Tibial artery (tissue), 4 donors: ENCODE data around the gene COPA.

Source experiments
- DNase-seq, 2 donors: peaks; one replicate each; pipeline ENCODE4 v3.0.0-alpha.2; 2019
- H3K27ac ChIP-seq, 2 donors: fragments of 200-600 bp; sonication (generic) in 1 of 2; 1 replicate in 1 of 2; 2 replicates in 1 of 2; pipeline ENCODE4 v1.5.1; 2018 to 2019; ENCODE audit warnings: mild to moderate bottlenecking in 1 of 2
- H3K27me3 ChIP-seq, 2 donors: fragments of 200-600 bp; sonication (generic) in 1 of 2; one replicate each; pipeline versions ENCODE4 v1.5.1 to v1.6.0; 2016 to 2019
- H3K36me3 ChIP-seq, 3 donors: fragments of 200-600 bp; sonication (generic) in 2 of 3; one replicate each; pipeline ENCODE4 v1.5.1; 2016 to 2019; ENCODE audit warnings: mild to moderate bottlenecking in 2 of 3
- H3K4me1 ChIP-seq, 4 donors: fragments of 200-600 bp; sonication (generic) in 2 of 4; 1 replicate in 3 of 4; 2 replicates in 1 of 4; pipeline ENCODE4 v1.5.1; 2016 to 2019
- H3K4me3 ChIP-seq, 2 donors: fragments of 200-600 bp; sonication (generic) in 1 of 2; 1 replicate in 1 of 2; 2 replicates in 1 of 2; pipeline ENCODE4 v1.5.1; 2018 to 2019; ENCODE audit warnings: mild to moderate bottlenecking in 2 of 2
- H3K9me3 ChIP-seq, 3 donors: fragments of 200-600 bp; sonication (generic) in 1 of 3; one replicate each; pipeline ENCODE4 v1.5.1; 2016 to 2019
- CTCF ChIP-seq, 2 experiments: fragments of 200-600 bp in 1 of 2; fragments of 450-650 bp in 1 of 2; IDR thresholded peaks; one replicate each; pipeline ENCODE4 v1.5.1; 2017 to 2019; ENCODE audit warnings: antibody characterized with exemption in 2 of 2, mild to moderate bottlenecking in 1 of 2, moderate library complexity in 1 of 2
- intact Hi-C: fragments of 100-400 bp; cut with DNase I; formaldehyde crosslinking; loops from one replicate; pipeline ENCODE4 v1.15.0; 2023; ENCODE audit warnings: low total_unique reads

Gene COPA

GRCh38 chr1:160332516-160332915 is 10.5 kb downstream of the COPA start:
- no peak for TF ChIP-seq CTCF (IDR thresholded peaks at IDR 0.05)
- intact Hi-C loops, result no loop called here
- Histone ChIP-seq H3K4me3 (no peak overlapping the region), H3K36me3 (peaks cover 79 to 100% (median 91%) of the 10 kb centered on the region in 3 donors), H3K27me3 (no peaks in the 10 kb centered on the region), H3K9me3 (no peaks in the 10 kb centered on the region), H3K4me1 (no peaks in the 10 kb centered on the region), H3K27ac (no peak overlapping the region)
- DNase-seq, result no peak

DNA sequence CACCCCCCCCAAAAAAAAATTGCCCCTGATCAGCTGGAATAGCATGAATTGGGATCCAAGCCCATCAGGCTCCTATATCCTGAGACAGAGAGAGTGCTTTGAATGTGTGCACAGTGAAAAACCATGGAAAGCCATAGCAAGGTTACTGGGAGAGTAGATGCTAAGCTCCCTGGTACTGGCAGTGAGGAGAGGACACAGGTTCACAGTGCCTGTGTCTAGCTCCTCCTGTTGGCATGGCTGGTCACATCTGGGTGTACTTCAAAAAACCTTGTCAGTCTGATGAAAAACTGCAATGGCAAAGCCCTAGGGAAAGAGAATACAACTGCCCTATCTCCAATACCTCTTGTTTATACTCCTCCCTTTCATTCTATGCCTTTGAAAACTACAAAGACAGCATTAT is 12.9 kb downstream of the COPA start:
- peaks cover 96 to 100% (median 100%) of the 10 kb centered on the region in 3 donors for H3K36me3 ChIP-seq
- no peak overlapping the region for H3K27ac ChIP-seq

DNA sequence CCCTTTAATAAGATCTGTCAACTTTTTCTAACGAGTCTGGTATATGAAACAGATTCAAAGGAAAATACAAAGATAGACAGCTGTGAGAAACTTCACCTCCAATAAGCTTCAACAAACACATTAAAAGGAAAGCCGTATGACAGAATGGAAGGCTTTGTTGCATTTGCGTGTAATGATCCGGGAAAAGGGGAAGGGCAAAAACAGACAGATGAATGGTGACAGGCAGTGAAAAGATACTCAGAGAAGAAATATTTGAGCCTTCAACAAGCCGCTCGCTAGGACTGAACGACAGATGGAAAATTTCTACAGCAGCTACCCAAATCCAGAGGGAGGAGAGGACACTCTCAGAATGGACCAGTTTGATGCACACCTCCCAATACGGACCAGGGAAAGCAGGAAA is 14.9 kb downstream of the COPA start:
- Histone ChIP-seq H3K4me1 (no peaks in the 10 kb centered on the region), H3K36me3 (peaks cover 95 to 100% (median 99%) of the 10 kb centered on the region in 3 donors), H3K4me3 (no peak overlapping the region), H3K27me3 (no peaks in the 10 kb centered on the region), H3K9me3 (no peaks in the 10 kb centered on the region), H3K27ac (no peak overlapping the region)
- no peak for TF ChIP-seq CTCF (IDR thresholded peaks at IDR 0.05)
- DNase-seq, result no peak
- intact Hi-C loops, result no loop called here

More for the DNA sequence above, 12.9 kb downstream of the COPA start:
- Histone ChIP-seq H3K9me3 (no peaks in the 10 kb centered on the region), H3K4me1 (no peaks in the 10 kb centered on the region), H3K27me3 (no peaks in the 10 kb centered on the region), H3K4me3 (no peak overlapping the region)
- intact Hi-C loops, result no loop called here
- no peak for DNase-seq
- TF ChIP-seq CTCF (IDR thresholded peaks at IDR 0.05), result no peak

- no peak for TF ChIP-seq CTCF (IDR thresholded peaks at IDR 0.05)
- Histone ChIP-seq H3K9me3 (no peaks in the 10 kb centered on the region), H3K27ac (no peak overlapping the region), H3K4me1 (no peaks in the 10 kb centered on the region), H3K27me3 (no peaks in the 10 kb centered on the region), H3K36me3 (peaks cover 87 to 99% (median 91%) of the 10 kb centered on the region in 3 donors), H3K4me3 (no peak overlapping the region)
- DNase-seq, result no peak
- intact Hi-C loops, result no loop called here
Measured at GRCh38 chr1:160326418-160326817, 16.6 kb downstream of the COPA start.

DNA sequence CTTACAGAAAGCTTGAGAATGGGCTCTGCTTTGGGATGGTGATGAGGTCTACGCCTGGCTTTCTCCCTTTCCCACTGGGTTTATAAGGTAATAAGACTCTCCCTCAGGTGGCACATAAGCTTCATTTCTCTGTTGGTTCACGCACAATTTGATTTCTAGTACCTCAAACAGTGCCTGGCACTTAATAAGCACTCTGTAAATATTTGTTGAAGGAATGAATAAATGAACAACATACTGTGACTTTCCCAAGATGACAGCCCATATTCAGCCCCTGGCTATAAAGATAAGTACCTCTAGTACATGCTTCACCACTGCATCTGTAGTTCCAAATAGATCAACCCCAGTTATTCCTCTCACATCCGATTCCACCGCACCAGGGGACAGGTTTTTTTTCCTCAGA is 17.8 kb downstream of the COPA start:
- intact Hi-C loops, result no loop called here
- no peaks in the 10 kb centered on the region for H3K27me3 ChIP-seq
- H3K36me3 ChIP-seq, result peaks cover 75 to 92% (median 83%) of the 10 kb centered on the region in 3 donors
- TF ChIP-seq CTCF (IDR thresholded peaks at IDR 0.05), result no peak
- no peak overlapping the region for H3K27ac ChIP-seq
- H3K4me3 ChIP-seq, result no peak overlapping the region
- DNase-seq, result no peak
- H3K9me3 ChIP-seq, result no peaks in the 10 kb centered on the region
- H3K4me1 ChIP-seq, result peaks cover 0 to under 1% (median 0%) of the 10 kb centered on the region in 4 donors

DNA sequence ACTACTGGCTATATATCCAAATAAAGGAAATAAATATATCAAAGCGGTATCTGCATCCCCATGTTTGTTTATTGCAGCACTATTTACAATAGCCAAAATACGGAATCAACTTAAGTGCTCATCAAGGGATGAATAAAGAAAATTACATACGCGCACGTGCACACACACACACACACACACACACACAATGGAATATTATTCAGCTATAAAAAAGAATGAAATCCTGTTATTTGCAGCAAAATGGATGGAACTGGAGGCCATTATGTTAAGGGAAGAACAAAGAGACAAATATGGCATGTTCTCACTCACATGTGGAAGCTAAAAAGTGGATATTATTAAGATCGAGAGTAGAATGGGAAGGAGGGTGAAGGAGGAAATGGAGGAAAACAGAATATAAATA is 20.2 kb downstream of the COPA start:
- intact Hi-C loops, result no loop called here
- H3K36me3 ChIP-seq, result peaks cover 62 to 84% (median 66%) of the 10 kb centered on the region in 3 donors
- H3K9me3 ChIP-seq, result no peaks in the 10 kb centered on the region
- H3K4me1 ChIP-seq, result peaks cover 0 to 3% (median 0%) of the 10 kb centered on the region in 4 donors
- no peaks in the 10 kb centered on the region for H3K27me3 ChIP-seq
- no peak overlapping the region for H3K4me3 ChIP-seq
- TF ChIP-seq CTCF (IDR thresholded peaks at IDR 0.05), result no peak
- H3K27ac ChIP-seq, result no peak overlapping the region
- no peak for DNase-seq
